ENCODE results near the gene POLN. TPM values are rescaled to one million over a fixed set of nuclear protein-coding genes. Genes with fewer than 3 reads are reported as not detected.

The POLN gene
- total RNA-seq, 2 experiments from 2014 or later: 4.0 to 4.4 TPM

DNA sequence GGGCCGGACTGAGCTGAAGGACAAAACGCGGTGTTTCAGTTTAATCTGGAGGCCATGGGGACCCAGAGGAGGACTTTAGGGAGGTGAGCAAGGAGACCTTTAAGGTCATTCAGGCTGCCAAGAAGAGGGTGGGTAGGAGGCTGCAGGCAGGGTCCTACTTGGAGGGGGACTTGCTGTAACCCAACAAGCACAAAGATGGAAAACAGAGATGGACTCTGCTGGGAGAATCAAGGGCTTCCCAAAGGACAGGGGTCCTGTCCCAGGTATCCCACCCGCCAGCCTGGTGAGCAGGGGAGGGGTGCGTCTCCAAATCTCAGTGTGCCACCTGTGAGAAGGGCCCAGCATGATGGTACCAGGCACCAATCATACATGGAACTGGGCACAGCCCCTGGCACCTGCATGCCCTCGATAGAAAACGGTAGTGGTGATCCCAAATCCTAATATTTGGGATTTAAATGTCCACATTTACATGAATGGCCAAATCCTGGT is 3.9 kb upstream of the POLN start:
- TF ChIP-seq, protein P1, sequence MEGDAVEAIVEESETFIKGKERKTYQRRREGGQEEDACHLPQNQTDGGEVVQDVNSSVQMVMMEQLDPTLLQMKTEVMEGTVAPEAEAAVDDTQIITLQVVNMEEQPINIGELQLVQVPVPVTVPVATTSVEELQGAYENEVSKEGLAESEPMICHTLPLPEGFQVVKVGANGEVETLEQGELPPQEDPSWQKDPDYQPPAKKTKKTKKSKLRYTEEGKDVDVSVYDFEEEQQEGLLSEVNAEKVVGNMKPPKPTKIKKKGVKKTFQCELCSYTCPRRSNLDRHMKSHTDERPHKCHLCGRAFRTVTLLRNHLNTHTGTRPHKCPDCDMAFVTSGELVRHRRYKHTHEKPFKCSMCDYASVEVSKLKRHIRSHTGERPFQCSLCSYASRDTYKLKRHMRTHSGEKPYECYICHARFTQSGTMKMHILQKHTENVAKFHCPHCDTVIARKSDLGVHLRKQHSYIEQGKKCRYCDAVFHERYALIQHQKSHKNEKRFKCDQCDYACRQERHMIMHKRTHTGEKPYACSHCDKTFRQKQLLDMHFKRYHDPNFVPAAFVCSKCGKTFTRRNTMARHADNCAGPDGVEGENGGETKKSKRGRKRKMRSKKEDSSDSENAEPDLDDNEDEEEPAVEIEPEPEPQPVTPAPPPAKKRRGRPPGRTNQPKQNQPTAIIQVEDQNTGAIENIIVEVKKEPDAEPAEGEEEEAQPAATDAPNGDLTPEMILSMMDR (conservative IDR thresholded peaks at IDR 0.05; ENCODE audit: low read length): no peak
- no peak for TF ChIP-seq EZH2phosphoT487 (IDR thresholded peaks at IDR 0.05; ENCODE audit: borderline replicate concordance, low read depth, low read length)
- Histone ChIP-seq H3K9me3 (ENCODE audit: low read length) (no peaks in the 10 kb centered on the region), H3K4me1 (ENCODE audit: insufficient read depth, low read length, poor library complexity, severe bottlenecking) (peaks cover 19% of the 10 kb centered on the region), H3K4me2 (ENCODE audit: low read length) (no peak overlapping the region), H3K79me2 (ENCODE audit: insufficient read depth, low read depth, low read length) (peaks cover 7% of the 10 kb centered on the region), H3K9me2 (ENCODE audit: insufficient read depth, low read length) (no peaks in the 10 kb centered on the region), H3K27ac (ENCODE audit: low read depth, low read length, poor library complexity, severe bottlenecking) (no peak overlapping the region), H4K20me1 (ENCODE audit: insufficient read depth, low read length) (peaks cover 5% of the 10 kb centered on the region; the same call in 1 of the 2 replicates), H3K4me3 (ENCODE audit: low read depth, low read length, poor library complexity, severe bottlenecking) (no peak overlapping the region), H3K36me3 (ENCODE audit: insufficient read depth, low read length) (no peaks in the 10 kb centered on the region), H2AFZ (ENCODE audit: low read length) (no peak overlapping the region)
- no peak for DNase-seq (ENCODE audit: low spot score)
- ChIA-PET CTCF (ENCODE audit: unreplicated experiment) (no interaction called here), POLR2A (no interaction called here)
- no TSS peak for BruUV-seq (replicated peaks)
- intact Hi-C loops (cut with micrococcal nuclease; ENCODE audit: unreplicated experiment): no loop called here

DNA sequence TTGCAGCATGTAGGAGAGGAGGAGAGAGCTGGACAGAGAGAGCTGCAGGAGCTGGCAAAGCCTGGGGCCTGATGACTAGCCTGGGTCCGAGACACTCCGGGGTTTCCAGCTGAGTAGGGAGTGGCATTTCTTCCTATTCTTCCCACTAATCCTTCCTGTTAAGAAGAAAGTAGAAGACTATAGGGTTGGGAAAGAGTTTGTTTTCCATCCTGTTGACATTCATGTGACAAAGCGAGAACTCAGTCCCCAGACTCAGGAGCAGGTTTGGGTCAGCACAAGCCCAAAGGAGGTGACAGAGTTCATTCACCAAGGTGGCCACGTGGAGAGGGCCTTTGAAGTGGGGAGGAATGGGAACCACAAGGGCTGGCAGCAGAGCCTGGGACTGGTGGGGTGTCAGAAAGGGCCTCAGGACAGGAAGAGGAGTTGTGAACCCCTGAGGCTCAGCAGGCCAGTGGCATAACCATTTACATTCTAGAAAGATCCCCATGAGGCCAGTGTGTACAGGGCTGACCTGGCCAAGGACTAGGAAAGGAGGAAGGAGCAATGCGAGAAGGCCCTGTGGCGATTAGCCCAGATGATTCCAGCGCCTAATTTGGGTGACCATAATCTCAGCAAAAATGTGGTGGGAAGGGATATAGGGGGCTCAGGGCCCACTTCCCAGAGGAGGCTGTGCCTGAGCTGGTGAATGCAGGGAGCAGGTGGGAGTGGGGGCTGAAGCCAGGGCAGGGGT is 3.3 kb upstream of the POLN start:
- intact Hi-C loops (cut with micrococcal nuclease; ENCODE audit: unreplicated experiment): no loop called here
- Histone ChIP-seq H3K27ac (ENCODE audit: low read depth, low read length, poor library complexity, severe bottlenecking) (no peak overlapping the region), H3K79me2 (ENCODE audit: insufficient read depth, low read depth, low read length) (peaks cover 13% of the 10 kb centered on the region), H3K9me3 (ENCODE audit: low read length) (no peaks in the 10 kb centered on the region), H3K4me3 (ENCODE audit: low read depth, low read length, poor library complexity, severe bottlenecking) (no peak overlapping the region), H2AFZ (ENCODE audit: low read length) (no peak overlapping the region), H4K20me1 (ENCODE audit: insufficient read depth, low read length) (peaks cover 10% of the 10 kb centered on the region), H3K4me2 (ENCODE audit: low read length) (no peak overlapping the region), H3K9me2 (ENCODE audit: insufficient read depth, low read length) (no peaks in the 10 kb centered on the region), H3K4me1 (ENCODE audit: insufficient read depth, low read length, poor library complexity, severe bottlenecking) (peaks cover 23% of the 10 kb centered on the region), H3K36me3 (ENCODE audit: insufficient read depth, low read length) (peaks cover 2% of the 10 kb centered on the region; the same call in 1 of the 2 replicates)
- ChIA-PET CTCF (ENCODE audit: unreplicated experiment) (no interaction called here), POLR2A (no interaction called here)
- DNase-seq (ENCODE audit: low spot score): no peak
- no TSS peak for BruUV-seq (replicated peaks)
- TF ChIP-seq, protein P1 (conservative IDR thresholded peaks at IDR 0.05; ENCODE audit: low read length): no peak
- no peak for TF ChIP-seq EZH2phosphoT487 (IDR thresholded peaks at IDR 0.05; ENCODE audit: borderline replicate concordance, low read depth, low read length)

All from OCI-LY7 (cell line).